HG03060 (cell line): ENCODE data around the gene TADA3.
"Not testable (repeated sequence)": the region's sequence is repeated elsewhere in the genome, so short reads cannot be mapped to it uniquely, and the experiment has no call there.

Experiments used
- ATAC-seq: cut with Tn5 transposase; IDR thresholded peaks from one replicate; pipeline ENCODE4 v1.9.1; 2021; ENCODE audit warnings: low read depth, moderate number of reproducible peaks; ENCODE audit not compliant: unreplicated experiment

TADA3 gene

DNA sequence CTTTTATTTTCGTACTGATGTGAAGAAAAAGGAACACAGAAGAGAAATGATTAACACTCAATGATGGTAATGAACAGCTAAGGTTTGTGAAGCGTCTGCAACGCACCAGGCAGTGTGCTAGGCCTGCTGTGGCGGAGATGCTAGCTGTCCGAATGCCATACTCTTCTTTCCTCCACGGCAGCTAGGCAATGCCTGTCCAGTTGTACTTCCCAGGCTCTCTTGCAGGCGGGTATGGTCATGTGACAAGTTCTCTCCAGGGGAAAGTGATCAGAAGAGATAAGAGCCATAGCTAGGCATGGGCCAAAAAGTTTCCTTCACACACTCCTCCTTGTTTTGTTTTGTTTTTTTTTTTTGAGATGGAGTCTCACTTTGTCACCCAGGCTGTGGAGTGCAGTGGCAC lies 6.7 kb downstream of the TADA3 start:
- no peak for ATAC-seq

DNA sequence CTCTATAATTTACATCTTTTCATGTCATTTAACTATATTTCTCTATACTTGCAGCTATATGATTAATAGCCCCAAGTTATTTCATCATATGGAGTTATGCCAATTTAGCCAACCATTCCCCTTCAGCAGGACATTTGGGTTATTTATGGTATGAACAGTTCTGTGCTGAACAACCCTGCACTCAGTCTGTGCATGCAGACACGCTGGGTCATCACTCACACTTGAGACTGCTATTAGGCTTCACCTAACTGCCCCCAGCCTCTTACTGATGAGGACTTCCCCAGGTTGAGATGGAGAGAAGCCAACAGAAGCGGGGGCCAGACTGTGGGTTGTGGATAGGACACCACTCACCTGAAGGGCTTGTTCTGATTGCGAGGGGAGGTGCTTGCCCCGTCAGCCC lies 7.3 kb downstream of the TADA3 start:
- no peak for ATAC-seq

DNA sequence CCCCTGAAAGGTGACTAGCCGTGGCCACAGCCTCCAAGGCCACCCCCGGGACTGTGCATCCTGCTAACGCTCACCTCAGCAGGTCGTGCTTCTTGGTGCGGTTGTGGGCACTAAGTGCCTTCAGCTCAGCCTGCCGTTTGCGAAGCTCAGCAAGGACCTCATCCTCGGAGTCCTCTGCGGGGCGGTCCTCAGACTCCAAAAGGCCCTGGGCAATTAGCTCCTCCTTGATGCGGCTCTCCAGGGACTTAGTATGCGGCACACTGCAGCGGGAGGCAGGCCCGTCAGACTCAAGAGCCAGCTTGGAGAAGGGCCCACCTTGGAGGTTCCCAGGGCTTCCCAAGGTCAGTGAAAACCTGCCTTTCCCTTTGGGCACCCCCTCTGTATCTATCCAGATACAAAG lies 8.3 kb downstream of the TADA3 start:
- ATAC-seq: no peak

DNA sequence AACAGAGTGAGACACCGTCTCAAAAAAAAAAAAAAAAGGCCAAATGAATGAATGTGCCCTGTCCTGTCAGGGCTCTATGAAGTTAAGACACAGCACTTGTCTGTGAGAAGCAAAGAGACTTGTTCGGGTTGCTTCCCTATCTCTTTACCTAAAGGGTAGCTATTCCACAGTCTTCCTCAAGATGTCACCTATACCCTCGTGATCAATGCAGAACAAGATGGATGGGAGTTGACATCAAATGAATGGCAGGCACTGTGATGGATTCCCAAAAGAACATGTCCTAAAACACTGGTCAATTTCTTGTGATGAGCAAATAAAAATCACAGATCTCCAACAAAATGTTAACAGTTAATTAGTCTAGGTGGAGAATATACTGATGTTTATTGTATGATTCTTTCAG lies 9.5 kb downstream of the TADA3 start:
- no peak for ATAC-seq

DNA sequence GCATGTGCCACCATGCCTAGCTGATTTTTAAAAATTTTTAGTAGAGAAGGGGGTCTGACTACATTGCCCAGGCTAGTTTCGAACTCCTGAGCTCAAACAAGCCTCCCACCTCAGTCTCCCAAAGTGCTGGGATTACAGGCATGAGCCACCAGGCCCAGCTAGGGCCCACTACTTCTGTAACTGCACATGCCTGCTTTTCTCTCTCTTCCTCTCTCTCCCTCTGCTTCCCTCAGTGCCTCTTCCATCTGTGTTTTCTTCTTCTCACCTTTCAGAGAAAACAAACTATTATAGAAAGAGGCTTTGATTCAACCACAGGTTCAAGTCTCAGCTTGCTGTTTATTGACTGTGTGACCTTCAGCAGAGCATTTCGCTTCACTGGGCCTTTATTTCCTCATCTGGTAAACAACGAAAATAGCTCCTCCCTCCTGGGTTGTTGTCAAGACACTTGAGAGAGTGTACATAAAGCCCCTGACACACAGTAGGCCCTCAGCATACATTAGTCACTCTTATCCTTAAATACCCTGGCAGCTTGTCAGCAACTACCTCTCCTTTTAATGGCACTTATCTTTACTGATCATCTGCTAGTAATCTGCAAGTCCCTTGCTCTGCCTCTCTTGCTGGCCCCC lies 10.2 kb downstream of the TADA3 start:
- ATAC-seq: no peak

DNA sequence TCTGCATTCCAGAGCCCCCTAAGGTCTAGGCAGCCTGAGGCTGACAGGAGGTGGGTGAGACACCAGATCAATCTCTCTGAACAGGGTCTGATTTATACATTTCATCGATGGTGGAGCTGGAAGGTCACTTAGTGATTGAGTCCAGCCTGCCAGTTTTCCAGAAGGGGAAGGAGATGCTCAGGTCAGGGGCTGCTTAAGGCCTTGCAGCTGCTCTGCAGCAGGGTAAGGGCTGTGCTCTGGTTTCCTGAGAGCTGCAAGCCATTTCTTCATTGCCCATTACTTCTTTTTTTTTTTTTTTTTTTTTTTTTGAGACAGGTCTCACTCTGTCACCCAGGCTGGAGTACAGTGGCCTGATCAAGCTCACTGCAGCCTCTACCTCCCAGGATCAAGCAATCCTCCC lies 10.7 kb downstream of the TADA3 start:
- no peak for ATAC-seq

DNA sequence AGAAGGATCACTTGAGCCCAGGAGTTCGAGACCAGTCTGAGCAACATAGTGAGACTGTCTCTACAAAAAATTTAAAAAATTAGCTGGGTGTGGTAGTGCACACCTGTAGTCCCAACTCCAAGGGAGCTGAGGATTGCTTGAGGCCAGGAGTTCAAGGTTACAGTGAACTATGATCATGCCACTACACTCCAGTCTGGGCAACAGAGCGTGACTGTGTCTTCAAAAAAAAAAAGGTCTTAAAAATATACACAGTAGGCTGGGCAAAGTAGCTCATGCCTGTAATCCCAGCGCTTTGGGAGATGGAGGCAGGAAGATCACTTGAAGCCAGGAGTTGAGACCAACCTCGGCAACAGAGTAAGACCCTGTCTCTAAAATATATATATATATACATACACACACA lies 11.4 kb downstream of the TADA3 start:
- ATAC-seq: no peak

DNA sequence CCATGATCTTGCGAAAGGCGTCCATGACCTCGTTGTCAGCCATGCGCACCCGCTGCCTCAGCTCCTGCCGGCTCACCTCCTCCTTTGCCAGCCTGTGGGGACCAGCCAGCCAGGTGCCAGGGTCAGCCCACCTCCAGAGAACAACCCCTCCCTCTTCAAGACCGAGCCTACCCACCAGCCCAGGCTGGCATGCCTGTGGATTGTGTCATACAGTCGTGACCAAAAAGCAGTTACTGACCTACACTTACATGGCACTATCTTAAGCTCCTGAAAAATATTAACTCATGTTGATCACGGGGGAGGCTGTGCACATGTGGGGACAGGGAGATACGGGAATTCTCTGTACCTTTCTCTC lies 11.8 kb downstream of the TADA3 start:
- no peak for ATAC-seq

DNA sequence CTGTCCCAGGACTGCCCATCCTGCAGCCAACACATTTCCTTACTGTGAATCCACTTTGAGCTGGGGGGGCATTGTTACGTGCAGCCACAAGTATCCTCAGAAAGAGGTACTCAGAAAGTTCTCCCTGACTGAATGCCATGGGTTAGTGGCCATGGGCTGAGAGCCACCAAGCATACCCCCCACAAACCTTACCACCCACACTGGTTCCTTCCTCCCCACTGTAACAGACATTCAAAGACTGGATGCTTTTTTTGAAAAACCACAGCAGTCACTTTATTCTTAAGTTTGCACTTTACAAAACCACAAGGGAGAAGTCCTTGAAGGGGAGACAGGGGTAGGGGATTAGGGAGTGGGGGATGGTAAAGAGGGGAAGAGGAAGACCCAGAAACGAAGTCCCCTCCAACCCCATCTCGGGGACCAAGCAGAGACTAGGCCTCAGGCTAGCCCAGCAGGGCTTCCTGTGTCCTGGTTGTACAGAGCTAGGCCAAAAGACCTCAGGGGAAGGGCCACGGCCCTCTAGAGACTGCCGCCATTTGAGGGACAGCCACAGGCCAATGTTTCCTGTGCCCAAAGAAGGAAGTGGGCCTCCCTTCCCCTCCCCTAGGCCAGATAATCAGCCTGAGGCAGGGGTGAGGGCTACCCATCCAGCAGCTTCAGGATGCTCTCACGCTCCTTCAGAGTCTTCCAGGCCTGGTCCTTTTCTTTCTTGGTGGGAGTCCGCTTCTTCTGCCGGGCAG lies 12.4 kb downstream of the TADA3 start:
- ATAC-seq: peak; percentile 31

DNA sequence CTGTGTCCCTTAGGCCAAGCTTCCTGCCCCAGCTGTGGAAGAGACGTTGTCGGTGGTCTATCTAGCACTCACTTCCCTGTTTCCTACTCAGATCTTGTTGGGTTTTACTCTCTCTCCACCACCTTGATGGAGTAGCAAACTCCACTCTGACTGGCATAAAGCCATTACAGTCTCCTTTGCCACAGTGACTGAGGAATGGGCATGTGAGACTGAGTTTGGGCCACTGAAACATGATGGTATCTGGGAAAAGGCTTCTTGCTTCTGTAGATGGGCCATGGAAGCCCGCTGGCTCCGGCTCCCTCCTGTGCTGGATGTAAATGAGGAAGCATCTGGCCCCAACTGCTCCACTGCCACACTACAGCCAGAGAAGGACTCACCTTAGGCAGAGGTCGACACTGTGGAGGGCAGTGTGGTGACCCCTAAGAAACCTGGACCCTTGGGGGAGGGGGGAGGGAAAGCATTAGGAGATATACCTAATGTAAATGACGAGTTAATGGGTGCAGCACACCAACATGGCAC lies 13.1 kb downstream of the TADA3 start:
- ATAC-seq: no peak

DNA sequence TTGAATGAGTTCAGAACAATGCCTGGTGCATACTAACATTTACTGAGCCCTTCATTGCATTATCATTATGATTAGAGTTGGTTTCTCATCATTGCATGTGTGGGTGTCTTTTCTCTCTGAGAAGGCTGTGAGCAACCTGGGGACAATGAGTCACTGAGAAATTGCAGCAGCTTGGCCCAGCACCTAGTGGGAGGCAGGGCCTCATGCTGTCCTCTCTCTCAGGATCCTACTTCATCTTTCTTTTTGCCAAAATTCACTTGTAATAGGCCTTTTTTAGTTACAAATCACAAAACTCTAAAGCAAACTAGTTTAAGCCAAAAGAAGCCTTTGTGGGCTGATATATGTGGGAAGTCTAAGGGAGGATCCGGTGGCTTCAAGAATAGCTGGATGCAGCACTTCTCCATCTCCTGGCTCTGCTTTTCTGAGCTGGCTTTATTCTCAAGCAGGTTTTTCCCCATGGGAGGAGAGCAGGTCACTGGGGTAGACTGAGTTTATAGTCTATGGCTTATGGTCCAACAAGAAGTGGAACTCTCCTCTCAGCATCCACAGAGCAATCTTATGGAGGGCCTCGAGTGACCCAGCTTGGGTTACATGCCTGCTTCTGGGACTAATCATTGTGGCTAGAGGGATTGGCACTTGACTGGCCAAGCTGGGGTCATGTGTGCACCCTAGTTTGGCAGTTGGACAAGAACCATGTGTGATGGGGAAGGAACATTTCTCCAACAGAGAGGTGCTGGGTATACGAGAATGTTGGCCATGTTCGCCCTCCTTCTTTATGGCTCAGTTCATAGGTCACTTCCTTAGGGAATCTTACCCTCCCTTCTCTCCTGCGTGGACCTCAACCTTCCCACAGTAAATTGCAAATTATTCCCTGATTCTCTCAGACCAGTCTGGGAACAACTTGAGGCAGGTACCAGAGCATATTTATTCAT lies 13.9 kb downstream of the TADA3 start:
- ATAC-seq: no peak

DNA sequence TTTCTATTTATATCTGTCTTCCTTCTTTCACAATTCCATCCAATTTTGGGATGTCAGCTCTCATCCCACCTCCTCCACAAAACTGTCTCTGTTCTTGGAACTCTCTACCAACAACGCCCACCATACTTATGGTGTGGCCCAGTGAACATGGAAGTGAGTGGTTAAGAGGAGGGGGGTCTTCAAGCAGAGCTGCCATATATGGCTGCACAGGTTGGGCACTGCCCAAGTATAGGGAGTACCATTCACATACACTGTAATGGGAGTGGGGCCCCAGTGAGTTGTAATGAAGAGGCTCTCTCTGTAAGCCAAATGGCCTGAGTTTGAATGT lies 14.6 kb downstream of the TADA3 start:
- ATAC-seq: no peak

DNA sequence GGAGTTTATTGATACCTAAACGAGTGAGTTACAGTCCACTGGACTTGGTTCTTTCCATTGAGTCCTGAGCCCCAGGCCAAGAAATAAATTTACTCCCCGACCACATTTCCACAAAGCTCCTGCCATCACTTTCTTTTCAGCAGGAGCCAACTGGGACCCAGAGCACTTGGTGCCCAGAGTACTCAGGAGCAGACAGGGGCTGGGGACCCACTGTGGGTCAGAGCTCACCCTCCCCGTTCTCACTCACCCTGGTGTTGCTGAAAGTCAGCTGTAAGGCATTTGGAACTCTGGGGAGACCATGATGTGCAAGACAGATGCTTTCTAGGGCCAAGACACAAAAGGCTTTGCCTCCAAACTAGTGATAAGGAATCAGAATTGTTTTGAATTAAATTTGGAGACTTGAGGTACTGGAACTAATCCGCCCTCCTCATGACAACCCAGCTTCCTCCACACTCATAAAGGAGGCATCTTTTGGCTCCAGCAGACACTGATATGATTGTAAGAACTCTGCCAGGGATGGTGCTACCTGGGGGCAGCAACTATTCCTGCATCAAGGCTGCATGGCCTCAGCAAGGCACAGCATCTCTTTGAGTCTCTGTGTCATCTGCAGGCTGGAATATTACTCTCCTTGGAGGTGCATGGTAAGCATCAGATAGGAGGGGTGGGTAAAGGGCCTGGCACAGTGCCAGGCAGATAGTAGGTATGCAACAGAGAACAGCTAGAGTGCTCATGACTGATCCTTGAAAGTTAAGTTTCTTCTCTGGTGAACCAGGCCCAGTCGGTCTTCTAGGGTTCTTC lies 15.2 kb downstream of the TADA3 start:
- ATAC-seq: no peak

DNA sequence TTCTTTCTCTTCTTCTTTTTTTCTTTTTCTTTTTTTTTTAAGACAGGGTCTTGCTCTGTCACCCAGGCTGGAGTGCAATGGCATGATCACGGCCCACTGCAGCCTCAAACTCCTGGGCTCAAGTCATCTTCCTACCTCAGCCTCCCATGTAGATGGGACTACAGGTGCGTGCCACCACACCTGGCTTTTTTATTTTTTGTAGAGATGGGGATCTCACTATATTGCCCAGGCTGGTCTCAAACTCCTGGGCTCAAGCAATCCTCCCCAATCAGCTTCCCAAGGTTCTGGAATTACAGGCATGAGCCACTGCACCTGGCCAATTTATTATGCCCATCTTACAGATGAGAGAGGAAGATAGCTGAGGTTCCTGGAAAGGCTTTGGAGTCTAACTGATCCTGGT lies 21.3 kb downstream of the TADA3 start:
- not testable (repeated sequence) for ATAC-seq

DNA sequence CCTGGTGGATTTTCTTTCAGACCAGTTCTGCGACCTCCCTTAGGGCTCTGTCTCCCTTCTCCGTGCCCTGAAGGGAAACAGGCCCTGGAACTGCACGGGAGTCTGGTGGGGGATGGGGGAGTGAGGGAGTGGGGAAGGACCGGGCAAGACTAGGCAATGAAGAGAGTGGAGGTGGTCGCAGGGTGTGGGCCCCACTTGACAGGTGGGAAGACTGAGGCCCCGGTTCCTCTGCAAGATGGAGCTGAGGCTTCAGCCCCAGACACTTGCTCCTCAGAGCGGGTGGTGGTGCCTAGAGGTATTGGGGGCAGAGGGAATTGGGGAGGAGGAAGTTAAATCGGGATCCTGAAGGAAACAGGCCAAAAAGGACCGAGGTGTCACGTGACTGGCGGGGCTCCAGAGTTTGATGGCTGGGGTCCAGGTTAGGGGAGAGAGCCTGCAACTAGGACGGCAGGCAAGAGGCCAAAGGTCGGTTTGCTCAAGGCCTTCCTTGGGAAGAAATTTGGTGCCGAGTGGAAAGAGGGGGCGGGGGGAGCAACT lies 21.9 kb downstream of the TADA3 start:
- no peak for ATAC-seq

DNA sequence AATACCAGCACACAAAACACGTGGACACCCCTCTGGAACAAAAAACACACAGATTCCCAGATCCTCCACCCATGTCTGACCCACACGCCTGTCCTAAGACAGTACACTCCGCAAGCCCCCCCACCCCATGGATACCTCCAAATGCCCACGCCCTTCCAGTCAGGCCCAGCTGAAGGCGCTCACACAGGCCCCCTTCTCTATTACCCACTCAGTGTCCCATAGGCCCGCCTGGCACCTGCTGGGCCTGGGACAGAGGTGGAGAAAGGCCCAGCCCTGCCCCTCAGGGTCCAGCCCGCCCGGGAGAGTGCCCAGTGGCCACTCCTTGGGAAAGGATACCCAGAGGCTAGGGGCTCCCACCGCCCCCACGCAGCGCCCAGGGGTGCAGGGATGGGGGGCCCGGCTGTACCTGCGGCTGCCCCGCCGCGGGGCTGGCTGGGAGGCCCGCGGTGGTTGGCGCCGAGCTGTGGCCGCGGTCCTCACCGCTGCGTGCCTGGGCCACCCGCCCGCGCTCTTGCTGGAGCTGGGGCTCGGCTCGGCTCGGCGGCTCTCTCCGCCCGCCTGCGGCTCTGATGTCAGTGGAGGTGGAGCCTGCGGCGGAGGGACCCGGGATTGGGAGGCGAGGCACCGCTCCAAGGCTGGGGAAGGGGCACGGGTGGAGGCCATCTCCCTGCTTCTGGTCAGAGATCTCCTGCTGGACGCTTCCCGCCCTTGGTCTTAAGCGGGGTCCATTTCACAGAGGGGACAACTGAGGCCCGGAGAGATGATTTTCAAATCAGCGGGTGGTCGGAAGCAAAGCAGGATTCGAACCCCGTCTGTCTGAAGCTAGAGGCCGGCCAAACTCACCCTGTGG lies 22.6 kb downstream of the TADA3 start, which contains the start of gene CAMK1:
Gene CAMK1 (minus strand): TSS at position 522 of the 850 bp plus-strand sequence. CDS start 2,198 bp downstream, outside the sequence.
- no peak for ATAC-seq

DNA sequence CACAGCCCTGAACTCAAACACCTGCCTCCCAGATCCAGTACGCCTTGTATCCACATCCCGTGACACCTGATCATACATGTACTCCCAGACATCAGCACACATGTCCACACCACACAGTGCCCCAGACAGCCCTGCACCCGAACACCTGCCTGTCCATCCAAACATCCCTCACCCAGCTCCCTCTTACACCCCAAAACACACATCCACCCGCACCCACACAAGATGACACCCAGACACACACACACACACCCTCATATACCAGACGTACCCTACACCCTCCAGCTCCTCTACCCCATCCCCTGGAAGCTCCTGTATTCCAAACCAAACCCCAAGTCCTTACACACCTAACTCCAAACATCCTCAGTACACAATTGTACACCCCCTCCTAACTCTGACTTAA lies 23.3 kb downstream of the TADA3 start:
- no peak for ATAC-seq

DNA sequence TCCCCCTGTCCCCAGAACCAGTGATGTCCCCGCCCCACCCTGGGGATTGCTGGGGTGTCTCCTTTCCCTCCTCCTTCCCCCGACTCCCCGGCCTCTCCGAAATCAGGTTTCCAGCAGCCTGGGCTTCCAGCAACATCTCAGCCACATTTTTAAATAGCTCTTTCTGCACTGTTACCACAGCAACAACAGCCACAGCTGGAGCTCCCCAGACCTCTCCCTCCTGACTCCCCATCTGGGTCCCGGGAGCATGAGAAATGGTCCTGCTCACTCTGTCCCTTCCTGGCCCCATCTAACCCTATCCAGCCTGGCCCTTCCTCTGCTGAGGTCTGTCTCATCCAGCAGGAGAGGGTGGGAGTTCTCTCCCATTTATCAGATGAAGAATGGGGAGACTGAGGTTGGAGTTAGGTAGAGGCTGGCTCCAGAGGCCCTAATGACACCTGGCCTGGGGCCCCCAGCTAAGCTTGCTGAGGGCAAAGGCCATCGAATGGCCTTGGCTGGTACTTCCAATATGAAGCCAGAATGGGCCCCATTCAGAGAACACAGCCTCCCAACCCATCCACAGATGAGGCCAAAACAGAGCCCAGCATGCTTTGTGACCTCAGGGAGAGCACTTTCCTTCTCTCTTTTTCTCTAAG lies 24.0 kb downstream of the TADA3 start:
- ATAC-seq: no peak

DNA sequence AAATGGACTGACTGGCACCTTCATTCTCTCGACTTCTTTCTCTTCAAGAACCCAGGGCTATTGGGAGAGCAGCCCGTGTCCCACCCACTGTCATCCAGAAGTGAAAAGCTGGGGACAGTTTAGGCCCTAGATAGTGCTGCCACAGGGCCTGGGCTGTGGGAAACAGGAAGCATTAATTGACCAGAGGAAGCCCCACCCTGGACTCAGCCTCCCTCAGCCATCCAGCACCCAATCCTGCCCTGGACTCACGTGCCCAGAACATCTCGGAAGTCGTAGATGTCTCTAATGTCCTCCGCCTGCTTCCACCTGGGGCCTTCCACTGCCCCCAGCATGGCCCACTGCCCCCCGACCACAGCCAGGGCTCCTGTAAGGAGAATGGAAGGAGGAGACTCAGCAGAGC lies 24.9 kb downstream of the TADA3 start:
- no peak for ATAC-seq
